Activated CD4-positive, alpha-beta T cell treated with anti-CD3 and anti-CD28 coated beads, Interleukin-2, amount 50 U/mL, for 16 hours (primary cell): ENCODE data around the gene KRT222.

Source experiments
- DNase-seq: peaks from one replicate; pipeline ENCODE4 v3.0.0-alpha.2; 2020

KRT222 gene

DNA sequence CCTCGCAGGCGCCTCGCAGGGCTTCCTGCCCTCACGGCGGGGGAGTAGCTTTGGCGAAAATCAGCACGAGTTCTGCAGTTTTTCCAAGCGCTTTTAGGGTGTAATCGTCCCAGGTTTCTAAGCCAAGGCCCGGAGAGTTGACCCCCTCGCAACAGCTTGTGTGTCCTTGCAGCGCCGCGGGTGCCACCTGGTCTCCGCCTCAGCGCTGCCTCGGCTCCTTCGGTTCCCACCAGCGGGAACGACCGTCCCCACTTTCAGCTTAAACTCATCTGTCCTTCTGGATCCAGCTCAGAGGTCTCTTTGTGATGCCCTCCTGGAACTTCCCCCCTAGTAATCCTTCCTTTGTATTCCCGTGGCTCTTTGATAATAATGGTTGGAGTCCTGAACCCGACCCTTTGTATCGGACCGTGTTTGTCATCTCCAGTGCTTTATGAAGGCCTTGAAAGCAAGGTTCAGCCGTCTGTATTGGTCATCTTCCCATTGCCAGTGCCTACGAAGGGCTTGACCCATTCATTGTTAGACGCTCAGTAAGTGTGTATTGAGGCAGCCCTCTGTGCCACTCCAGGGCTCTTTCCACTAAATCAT is 16.5 kb downstream of the KRT222 start:
- no peak for DNase-seq

DNA sequence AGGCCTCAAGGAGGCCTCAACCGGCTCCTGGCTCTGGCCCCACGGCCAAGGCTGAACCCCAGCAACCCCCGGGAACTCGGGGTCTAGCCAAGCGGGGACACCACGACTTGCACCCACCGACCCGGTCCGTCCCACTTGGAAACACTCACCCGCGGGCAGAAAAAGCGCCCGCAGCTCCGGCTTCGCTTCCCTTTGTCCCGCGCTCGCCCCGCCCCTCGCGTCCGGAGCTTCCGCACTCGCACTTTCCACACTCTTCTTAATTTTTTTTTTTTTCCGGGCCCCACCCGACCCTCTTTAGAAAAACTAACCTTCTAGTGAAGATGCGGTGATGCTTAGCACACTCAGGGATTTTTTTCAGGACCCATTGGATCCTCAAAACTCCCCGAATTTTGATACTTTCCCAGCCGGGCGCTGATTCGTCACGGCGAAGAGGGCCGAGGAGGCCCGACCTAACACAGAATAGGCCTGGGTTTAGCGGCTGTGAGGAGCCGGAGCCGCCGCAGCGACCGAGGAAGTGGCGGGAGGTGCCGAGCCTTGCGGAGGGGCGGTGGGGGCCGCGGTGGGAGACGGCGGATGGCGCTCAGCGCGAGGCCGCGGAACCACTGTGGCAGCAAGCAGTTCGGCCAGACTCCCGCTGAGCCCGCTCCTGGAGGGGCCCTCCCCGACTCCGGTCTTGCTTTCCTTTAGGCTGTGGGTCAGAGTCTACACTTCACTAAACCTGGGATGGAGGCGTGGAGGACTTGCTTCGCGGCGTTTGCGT is 17.2 kb downstream of the KRT222 start, which contains the start of gene SMARCE1:
TSS of gene SMARCE1 (minus strand) at position 195 of the 760 bp plus-strand sequence. CDS start 2,016 bp downstream, outside the sequence.
- peak; percentile 76 for DNase-seq

DNA sequence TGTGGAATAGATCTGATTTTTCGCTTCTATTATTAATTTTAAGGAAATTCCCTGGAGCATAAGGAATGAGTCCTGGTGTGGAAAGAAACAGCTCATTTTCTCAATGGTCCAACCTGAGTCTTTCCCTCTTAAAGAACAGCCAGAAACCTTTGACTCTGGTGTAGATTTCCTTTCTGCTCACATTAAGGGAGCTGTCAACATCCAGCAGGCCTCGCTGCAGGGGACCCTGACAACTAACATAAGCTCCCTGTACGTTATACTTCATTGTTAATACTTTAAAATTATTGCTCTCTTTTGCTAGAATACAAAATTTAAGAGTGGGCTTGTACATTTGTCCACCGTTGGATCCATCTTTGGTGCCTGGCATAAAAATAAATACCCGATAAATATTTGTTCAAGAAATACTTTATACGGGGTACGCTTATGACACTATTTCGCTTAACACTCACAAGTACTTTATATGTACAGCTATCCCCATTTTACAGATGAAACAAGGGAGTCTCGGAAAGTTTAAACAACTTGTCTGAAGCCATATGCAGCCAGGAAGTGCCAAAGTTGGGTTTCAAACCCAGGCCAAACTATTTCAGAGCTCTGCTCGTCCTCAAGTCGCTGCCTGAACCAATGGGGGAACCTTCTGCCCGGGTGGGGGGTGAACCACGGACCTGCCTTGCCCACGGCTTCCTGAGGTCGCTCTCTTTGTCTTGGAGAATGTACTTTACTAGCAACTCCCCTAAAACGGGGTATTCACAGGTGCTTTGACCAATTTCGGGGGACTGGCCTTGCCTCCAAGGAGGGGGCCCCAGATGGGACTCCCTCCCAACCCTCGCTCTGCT is 18.0 kb downstream of the KRT222 start:
- DNase-seq: peak; percentile 58

DNA sequence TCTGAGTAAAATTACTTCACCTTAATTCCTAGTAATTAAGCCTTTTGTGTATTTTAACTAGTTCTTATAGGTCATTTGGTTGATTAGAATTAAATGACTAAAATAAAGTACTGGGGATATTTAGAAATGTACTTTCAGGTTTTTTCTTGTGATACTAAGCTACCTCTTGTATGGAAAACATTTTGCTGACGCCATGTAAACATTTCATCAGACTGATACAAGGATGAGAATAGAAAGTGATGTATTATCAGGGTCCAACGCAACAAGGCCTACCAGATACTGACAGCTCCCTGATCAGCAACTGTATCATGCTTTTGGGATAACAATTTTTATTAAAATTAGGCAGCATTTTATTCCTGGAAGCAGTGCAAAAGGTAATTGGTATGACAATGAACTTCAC is 19.0 kb downstream of the KRT222 start:
- DNase-seq: no peak

DNA sequence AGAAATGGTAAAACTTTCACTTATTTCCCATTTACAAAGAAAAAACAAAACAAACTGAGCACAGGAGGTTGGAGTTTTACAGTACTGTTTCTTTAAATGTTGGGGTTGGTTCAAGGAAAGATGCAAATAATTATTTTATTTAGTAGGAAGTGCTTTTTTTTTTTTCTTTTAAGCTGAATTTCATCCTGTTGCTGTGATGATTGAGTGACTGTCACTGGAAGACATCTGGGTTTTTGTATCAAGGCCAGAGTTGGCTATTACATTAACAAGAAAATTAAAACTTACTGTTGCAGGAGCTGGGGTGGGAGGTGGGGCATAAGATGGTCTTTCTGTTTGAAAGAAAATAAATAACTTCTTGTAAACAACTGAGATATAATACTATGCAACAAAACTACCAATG is 19.7 kb downstream of the KRT222 start:
- no peak for DNase-seq

DNA sequence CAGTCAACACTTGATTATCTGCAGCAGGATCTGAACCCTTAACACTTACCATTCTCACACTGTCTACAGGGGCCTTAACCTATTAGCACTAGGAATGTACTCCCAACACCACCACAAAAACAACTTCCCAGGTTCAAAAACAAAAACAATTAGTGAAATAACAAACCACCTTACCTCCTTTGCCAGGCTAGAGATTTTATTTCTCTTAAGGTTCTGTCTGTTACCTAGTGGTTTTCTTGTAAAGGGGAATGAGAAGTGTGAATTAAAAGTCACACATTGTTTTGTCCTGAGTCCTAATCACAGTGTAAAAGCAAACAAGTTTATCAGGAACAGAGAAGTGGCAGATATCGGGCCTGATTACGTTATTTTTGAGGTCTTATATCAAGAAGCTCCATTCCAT is 27.0 kb downstream of the KRT222 start:
- no peak for DNase-seq

DNA sequence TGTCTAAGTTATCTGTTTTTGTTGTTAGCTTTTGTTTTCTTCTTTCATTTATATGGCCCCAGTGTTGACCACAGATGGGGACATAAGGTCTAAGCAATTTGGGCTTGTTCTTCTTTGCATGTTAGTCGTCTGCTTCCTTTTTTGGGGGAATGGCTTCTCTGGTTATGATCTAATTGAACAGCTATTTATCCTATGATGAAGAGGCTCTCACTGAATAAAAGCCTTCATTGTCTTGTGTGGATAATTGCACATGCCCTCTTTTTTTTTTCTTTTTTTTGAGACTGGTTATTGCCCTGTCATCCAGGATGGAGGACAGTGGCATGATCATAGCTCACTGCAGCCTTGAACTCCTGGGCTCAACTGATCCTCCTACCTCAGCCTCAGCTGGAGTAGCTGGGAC is 31.1 kb downstream of the KRT222 start:
- DNase-seq: no peak

DNA sequence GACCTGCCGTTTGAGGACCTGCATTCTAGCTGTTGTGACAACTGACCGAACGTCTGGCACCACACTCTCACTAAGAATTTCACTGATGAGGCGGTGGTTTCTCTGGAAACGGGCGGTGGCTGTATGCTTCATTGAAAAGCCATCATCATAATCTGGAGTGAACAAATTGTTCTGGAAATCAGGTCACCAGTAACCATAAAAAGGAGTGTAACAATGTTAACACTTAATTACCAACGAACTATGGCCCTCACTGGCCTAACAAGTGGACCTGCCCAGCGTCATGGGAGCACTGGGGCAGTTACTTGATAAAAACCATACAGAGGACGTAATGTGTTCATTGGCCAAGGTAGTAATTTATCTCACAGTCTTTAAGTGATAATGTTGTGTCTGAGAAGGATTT is 32.8 kb downstream of the KRT222 start:
- no peak for DNase-seq

DNA sequence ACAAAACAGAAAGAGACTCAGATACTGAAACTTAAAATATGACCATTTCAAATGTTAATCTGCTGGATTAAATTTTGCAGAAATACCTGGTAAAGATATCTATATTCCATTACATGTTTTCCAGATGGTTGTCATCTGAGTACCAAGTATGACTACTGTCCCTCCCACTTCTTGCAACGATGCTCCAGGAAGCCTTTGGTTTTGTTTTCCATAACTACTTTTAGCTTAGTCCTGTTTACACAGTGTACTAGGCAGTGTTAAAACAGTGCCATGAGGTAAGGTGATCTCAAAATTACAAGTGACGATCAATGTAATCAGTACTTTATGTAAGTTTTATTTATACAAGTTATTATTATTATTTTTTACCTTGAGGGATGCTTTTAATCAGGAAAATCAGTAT is 35.1 kb downstream of the KRT222 start:
- no peak for DNase-seq

DNA sequence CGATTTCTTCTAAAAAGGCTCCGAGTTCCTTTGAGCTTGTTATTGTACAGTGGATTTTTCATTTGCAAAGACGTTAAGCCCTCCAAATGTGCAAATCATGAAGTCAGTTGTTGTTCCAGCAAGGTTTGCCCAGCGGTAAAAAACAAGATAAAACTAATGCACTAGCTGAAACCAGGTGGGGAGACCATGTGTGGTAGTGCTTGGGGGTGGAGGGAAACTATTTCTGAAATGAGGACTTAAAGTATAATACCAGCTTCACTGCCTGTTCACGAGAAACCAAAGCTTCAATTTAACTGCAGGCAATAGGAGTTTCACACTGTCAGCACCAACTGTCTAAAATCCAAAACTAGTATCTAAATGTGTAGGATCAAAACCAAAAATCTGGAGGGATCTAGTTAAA is 39.7 kb downstream of the KRT222 start:
- DNase-seq: no peak

DNA sequence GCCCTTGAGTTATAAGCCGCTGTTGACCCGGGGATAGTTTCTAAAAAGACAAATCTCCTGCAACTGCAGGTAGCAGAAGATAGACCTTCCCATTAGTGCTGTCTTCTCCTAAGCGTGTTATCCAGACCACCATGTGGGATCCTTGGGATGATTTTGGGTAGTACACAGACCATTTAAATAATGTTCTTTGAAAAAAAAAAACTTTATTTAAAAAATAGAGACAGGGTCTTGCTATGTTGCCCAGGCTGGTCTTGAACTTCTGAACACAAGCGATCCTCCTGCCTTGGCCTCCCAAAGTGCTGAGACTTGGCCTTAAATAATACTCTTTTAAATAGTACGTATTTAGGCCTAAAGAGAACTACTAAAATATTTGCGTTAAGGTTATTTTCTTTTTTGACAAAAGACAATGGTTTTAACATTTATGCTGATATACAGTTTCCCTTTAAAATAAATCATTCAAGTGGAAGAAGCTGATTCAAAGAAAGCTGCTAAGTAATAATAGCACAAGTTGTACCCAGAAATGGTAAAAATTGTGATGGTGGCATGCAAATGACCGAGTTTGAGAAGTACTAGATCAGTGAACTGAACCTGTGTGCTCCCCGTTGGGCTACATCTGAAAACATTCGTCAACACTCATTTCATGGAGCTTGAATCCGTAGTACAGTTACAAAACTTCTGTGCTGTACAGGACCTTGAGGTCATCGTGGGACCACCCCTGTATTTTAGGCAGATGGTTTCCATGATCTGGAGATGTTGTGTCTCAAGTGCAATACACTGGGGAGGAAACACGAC is 41.4 kb downstream of the KRT222 start:
- no peak for DNase-seq

DNA sequence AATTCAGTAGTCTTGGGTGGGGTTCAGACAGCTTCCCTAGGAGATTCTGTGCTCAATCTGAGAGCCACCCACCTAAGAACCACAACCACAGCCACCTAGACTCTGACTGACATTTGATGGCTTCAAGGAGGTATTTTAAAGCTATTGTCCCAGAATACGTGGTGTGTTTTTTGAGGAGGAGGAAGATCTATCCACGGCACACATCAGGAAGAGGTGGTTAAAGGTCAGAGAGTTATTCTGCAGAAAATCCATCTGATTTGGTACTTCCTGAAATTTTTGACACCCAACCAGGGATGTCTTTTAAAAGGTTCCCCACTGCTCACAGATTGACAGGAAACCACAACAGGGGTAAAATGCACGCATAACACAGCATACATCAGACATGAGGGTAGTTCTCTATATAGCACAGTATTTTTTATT is 42.5 kb downstream of the KRT222 start:
- no peak for DNase-seq

DNA sequence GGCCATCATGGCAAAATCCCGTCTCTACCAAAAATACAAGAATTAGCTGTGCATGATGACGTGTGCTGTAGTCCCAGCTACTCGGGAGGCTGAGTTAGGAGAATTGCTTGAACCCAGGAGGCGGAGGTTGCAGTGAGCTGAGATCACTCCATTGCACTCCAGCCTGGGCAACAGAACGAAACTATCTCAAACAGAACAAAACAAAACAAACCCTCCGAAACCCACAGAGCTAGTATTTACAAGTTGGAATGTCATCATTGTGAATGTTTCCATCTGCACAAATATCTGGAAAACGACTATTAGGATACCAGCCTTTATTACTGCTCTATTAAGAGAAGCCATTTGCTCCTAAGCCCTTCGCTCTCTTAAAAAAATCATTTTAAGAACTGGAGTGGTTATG is 43.4 kb downstream of the KRT222 start:
- no peak for DNase-seq

DNA sequence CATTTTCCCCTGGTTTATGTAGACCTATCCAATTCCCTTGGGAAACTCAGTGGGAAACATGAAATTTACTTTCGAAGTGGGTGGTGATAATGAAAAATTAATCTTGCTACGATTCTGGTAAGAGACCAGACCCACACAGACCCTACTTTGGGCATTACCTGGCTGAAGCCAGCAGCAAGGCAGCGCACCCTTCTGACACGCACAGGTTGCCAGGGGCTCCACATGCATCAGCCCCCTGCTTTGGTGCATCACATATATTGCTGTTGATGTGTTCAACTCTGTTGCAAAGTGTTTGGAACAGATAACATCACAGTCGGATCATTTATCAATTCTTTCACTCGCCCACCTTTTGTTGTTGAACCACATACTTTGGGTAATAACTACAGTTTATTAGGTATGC is 44.0 kb downstream of the KRT222 start:
- DNase-seq: no peak

DNA sequence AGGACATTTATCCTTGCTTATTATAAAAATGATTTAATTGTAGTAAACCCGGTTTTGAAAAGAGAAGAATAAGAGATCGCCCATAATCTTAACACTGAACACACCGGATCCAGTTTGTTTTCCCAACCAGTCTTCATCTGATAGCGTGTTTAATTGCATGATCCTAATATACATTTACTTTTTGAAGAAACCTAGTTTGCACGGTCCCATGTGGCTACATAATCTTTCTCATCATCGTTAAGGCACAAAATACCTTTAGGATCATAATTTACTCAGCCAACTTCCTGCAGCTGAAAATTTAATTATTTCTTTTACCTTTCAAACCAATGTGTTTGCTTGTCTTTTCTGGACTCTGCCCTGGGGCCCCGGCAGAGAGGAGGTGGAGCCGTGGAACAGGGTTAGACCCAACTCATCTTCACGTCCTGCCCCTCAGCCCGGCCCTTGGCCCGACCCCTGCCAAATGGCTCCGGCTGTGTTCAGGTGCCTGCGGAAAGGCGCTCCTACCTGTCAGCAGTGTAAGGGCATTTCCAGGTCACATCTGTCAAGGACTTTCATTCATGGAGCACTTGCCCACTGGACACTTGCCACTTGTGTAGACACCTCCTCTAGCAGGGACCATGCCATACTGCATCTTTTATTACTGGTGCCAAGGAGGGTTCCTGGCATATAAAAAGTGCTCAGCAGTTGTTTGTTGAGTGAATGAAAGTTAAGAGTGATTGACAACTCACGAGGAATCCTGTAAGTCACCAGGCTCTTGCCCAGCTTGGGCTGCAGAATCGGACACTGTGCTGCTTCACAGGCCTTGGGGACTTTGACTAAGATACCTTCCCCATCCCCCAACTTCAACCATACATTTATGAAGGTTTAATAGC is 46.0 kb downstream of the KRT222 start:
- no peak for DNase-seq

DNA sequence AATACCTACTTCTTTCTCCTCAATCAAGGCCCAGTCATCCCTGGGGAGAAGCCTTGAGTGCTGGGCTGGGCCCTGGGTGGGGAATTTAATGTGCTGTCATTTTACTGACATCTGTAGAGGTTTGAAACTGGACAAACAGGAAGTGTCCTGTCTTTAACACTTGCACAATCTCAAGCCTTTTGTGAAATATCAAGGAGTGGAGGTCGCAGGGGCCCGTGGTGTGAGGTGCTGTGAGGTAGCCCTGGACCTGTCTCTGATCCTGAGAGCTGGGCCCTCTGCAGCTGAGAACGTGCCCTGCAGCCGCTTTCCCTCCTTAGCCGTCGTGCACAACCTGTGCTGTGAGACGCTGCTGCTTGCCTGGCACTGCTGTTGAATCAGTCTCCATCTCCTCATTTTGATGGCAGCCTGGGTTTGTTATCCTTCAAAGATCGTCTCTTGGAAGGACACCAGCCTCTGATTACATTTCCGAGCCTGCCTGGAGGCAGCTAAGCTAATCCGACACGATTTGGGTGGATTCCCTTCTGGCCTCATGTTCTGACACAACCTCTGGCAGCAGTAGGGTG is 47.2 kb downstream of the KRT222 start:
- no peak for DNase-seq

DNA sequence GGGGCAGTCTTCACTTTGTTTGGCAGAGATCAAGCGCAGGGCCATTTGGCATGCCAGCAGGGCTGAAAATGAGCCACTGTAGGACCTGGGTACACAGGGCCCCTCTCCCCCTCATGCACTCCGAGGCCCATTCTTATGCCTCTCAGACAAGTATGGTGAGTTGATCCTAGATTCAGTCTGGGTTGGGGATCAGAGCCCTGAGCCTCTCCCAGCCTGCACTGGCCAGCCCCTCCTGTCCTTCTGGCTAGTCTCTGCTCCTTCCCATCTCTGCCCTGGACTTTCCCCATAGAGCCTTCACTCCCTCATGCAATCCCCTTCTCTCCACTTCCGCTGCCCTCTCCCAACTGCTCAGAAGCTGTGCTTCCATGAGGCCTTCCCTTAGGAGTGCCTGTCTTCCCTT is 48.4 kb downstream of the KRT222 start:
- DNase-seq: no peak

DNA sequence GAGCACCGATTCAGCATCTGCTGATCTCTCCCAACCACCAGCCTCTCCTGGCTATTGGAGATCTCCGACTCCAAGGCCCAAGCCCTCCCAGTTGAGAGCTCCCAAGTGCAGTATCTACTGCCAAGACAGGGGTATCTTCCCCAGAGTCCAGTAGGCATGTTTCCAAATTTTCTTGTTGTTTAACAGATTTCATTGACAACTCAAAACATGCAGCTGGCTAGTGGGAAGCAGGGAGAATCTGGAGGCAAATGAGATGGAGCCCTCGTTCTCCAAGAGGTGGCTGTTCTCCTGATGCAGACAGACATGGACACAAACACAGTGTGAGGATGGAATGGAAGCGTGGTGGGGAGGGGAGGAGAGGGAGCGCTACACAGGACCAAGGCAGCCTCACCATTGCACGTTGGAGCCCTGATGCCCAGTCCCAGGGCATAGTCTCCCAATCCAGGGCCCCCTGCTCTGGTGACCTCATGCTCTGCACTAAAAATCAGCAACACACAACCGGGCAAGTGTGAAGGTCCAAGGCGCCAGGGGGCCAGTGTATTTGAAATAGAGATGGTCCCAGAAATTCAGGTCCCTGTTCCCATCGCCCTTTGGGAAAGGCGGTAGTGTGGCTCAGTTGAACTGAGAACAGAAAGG is 49.0 kb downstream of the KRT222 start:
- DNase-seq: no peak

DNA sequence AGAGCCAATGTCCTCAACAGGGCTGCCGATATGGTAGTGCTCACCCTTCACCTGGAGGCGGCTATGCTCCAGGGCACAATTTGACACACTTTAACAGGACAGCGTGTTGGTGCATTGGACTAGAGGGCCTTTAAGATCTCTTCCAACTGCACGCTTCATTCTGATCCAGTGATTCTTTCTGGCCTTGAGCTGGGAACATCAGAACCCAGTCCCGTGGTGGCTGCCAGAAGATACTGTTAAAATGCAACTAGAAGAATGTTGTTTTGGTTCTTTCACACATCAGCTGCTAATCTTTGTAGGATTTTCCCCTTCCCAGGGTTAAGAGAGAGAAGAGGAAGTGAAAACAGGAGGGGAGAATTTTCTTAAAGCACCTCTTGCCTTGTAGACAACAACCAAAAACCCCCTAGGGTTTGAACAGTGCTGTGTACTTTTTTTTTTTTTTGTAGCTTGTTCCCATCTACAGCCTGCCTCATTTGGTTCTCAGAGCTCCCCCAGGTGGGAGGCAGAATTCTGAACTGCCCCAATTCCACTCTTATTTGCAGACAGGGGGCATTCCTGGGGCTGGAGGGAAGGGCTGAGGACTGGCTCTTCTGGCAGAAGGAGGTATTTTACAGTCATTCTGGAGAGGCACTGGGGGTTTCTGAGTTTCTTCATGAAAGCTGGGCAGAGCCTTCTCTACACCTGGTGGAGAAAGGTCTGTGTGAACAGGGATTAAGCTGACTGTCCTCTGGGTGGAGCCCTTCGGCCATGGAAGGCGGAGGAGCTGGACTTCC is 49.7 kb downstream of the KRT222 start:
- DNase-seq: peak; percentile 40

DNA sequence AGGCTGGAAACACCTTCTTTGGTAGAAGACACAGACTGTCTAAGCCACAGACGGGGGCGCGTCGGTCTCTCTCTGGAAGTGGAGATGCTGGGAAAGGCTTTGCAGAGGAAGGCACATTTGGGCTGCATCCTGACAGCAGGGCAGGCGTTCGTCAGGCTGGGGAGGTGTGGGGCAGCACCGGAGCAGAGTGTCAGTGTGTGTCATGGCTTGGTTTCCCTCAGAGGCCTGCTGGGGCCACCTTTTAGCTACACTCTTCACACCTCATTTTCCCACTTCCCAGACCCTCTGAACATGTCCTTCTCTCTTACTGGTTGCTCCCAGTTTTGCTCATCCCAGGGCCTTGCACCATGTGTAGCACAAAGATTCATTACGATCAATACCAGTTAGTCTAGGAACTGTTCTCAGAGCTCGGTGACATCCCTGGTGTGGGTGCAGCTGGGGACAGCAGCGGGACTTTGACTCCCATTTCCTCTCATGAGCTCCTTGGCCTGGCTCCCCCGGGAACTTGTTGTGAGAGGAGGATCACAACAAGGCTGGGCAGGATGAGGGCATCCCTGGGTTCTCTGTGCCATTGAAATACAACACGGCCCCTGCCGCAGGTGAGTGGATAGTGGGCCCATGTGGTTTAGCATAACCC is 50.4 kb downstream of the KRT222 start:
- no peak for DNase-seq
